ENCODE measurements around the gene ROR1. TPM values are rescaled to one million over a fixed set of nuclear protein-coding genes. Genes with fewer than 3 reads are reported as not detected.
A peak's percentile ranks its signal among the peaks of the same experiment; 100 is the strongest.

The ROR1 gene
- total RNA-seq (10 to 100 TPM; 10.6 to 32.5 (median 13.5) TPM), polyA plus RNA-seq (3.4 TPM)
- long read RNA-seq, donor 1, full-length matches to known transcripts = 4 of 13 reads
- long read RNA-seq, donor 1, partial matches to known transcripts = 4 of 13 reads
- long read RNA-seq, donor 1, other reads (novel, unspliced or antisense) = 5 of 13 reads
- long read RNA-seq, donor 2, partial matches to known transcripts = 2 of 2 reads
- long read RNA-seq, donor 2, other reads (novel, unspliced or antisense) = 0 of 2 reads
- long read RNA-seq, donor 3, full-length matches to known transcripts = 1 of 50 reads
- long read RNA-seq, donor 3, partial matches to known transcripts = 37 of 50 reads
- long read RNA-seq, donor 3, other reads (novel, unspliced or antisense) = 12 of 50 reads
- long read RNA-seq, donor 4, partial matches to known transcripts = 1 of 1 reads
- long read RNA-seq, donor 4, other reads (novel, unspliced or antisense) = 0 of 1 reads

GRCh38 chr1:63773815-63774616 is at the start of gene ROR1:
ROR1 (plus strand) TSS chr1:63774017.
- Histone ChIP-seq H3K27me3 (ENCODE audit: control insufficient read depth, insufficient read depth) (no peaks in the 10 kb centered on the region), H3K4me3 (ENCODE audit: low read length) (peak within 1 kb of the TSS; percentile 80), H3K4me1 (ENCODE audit: control insufficient read depth, insufficient read depth, low read length) (no peaks in the 10 kb centered on the region), H3K27ac (ENCODE audit: low read length) (peak within 1 kb of the TSS; percentile 74), H3K9me3 (ENCODE audit: control insufficient read depth, low read length) (no peaks in the 10 kb centered on the region)
- DNase-seq = peak; percentile 88 to 95 (median 94)
- intact Hi-C loops (cut with DNase I) = loop anchor here in 3 of 4 donors (10.0 kb wide), 3 partner anchors 79 to 361 kb away; no protein-coding TSS in a partner anchor
- under 1% methylated on average over 99 of the region's 99 CpGs for WGBS
- peak; percentile 98 for ATAC-seq

GRCh38 chr1:63724375-63724899 is 49.4 kb upstream of the ROR1 start:
- WGBS = 89% methylated on average over 3 of the region's 3 CpGs
- Histone ChIP-seq H3K4me1 (ENCODE audit: control insufficient read depth, insufficient read depth, low read length) (no peaks in the 10 kb centered on the region), H3K9me3 (ENCODE audit: control insufficient read depth, low read length) (no peaks in the 10 kb centered on the region), H3K27me3 (ENCODE audit: control insufficient read depth, insufficient read depth) (no peaks in the 10 kb centered on the region), H3K27ac (ENCODE audit: low read length) (no peak overlapping the region), H3K4me3 (ENCODE audit: low read length) (no peak overlapping the region)
- no peak for ATAC-seq
- no peak for DNase-seq
- intact Hi-C loops (cut with DNase I) = no loop called here

- ATAC-seq = no peak
- no peak overlapping the region for H3K27ac ChIP-seq (ENCODE audit: low read length)
- intact Hi-C loops (cut with DNase I) = no loop called here
- no peak overlapping the region for H3K4me3 ChIP-seq (ENCODE audit: low read length)
- no peaks in the 10 kb centered on the region for H3K9me3 ChIP-seq (ENCODE audit: control insufficient read depth, low read length)
- DNase-seq = no peak
- WGBS = 92% methylated on average over 8 of the region's 8 CpGs
- H3K4me1 ChIP-seq (ENCODE audit: control insufficient read depth, insufficient read depth, low read length) = no peaks in the 10 kb centered on the region
- no peaks in the 10 kb centered on the region for H3K27me3 ChIP-seq (ENCODE audit: control insufficient read depth, insufficient read depth)
These were observed 45.1 kb upstream of the ROR1 start for GRCh38 chr1:63728611-63729226.

- H3K27ac ChIP-seq (ENCODE audit: low read length) = no peak overlapping the region
- ATAC-seq (no peak), DNase-seq (no peak)
- no peak overlapping the region for H3K4me3 ChIP-seq (ENCODE audit: low read length)
- WGBS = 79% methylated on average over 5 of the region's 5 CpGs
- H3K4me1 ChIP-seq (ENCODE audit: control insufficient read depth, insufficient read depth, low read length) = no peaks in the 10 kb centered on the region
- H3K27me3 ChIP-seq (ENCODE audit: control insufficient read depth, insufficient read depth) = no peaks in the 10 kb centered on the region
- H3K9me3 ChIP-seq (ENCODE audit: control insufficient read depth, low read length) = no peaks in the 10 kb centered on the region
- intact Hi-C loops (cut with DNase I) = no loop called here
These were observed 44.6 kb upstream of the ROR1 start for GRCh38 chr1:63729227-63729620.

- Histone ChIP-seq H3K9me3 (ENCODE audit: control insufficient read depth, low read length) (no peaks in the 10 kb centered on the region), H3K27me3 (ENCODE audit: control insufficient read depth, insufficient read depth) (no peaks in the 10 kb centered on the region), H3K4me3 (ENCODE audit: low read length) (no peak overlapping the region), H3K27ac (ENCODE audit: low read length) (no peak overlapping the region), H3K4me1 (ENCODE audit: control insufficient read depth, insufficient read depth, low read length) (no peaks in the 10 kb centered on the region)
- intact Hi-C loops (cut with DNase I) = no loop called here
- no peak for ATAC-seq
- WGBS = 46% methylated on average over 4 of the region's 4 CpGs
- DNase-seq = no peak
These were observed 43.6 kb upstream of the ROR1 start for GRCh38 chr1:63730211-63730610.

- Histone ChIP-seq H3K4me1 (ENCODE audit: control insufficient read depth, insufficient read depth, low read length) (no peaks in the 10 kb centered on the region), H3K27me3 (ENCODE audit: control insufficient read depth, insufficient read depth) (no peaks in the 10 kb centered on the region), H3K4me3 (ENCODE audit: low read length) (no peak overlapping the region), H3K27ac (ENCODE audit: low read length) (no peak overlapping the region), H3K9me3 (ENCODE audit: control insufficient read depth, low read length) (no peaks in the 10 kb centered on the region)
- intact Hi-C loops (cut with DNase I) = no loop called here
- ATAC-seq (peak; percentile 40 to 61), DNase-seq (peak in 1 of 3 donors; percentile 56)
- 66% methylated on average over 9 of the region's 9 CpGs for WGBS
These were observed 42.4 kb upstream of the ROR1 start for GRCh38 chr1:63731117-63732043.

- 89% methylated on average over 1 of the region's 1 CpG for WGBS
These were observed 41.2 kb upstream of the ROR1 start for GRCh38 chr1:63732666-63733065.

GRCh38 chr1:63738772-63739171 is 35.0 kb upstream of the ROR1 start:
- intact Hi-C loops (cut with DNase I) = no loop called here
- DNase-seq (no peak), ATAC-seq (no peak)
- Histone ChIP-seq H3K27me3 (ENCODE audit: control insufficient read depth, insufficient read depth) (no peaks in the 10 kb centered on the region), H3K4me3 (ENCODE audit: low read length) (no peak overlapping the region), H3K4me1 (ENCODE audit: control insufficient read depth, insufficient read depth, low read length) (no peaks in the 10 kb centered on the region), H3K9me3 (ENCODE audit: control insufficient read depth, low read length) (no peaks in the 10 kb centered on the region), H3K27ac (ENCODE audit: low read length) (no peak overlapping the region)
- 80% methylated on average over 1 of the region's 1 CpG for WGBS

More at GRCh38 chr1:63732666-63733065, 41.2 kb upstream of the ROR1 start:
- ATAC-seq (peak in 1 of 2 donors; percentile 51), DNase-seq (no peak)
- H3K27ac ChIP-seq (ENCODE audit: low read length) = no peak overlapping the region
- H3K27me3 ChIP-seq (ENCODE audit: control insufficient read depth, insufficient read depth) = no peaks in the 10 kb centered on the region
- H3K4me1 ChIP-seq (ENCODE audit: control insufficient read depth, insufficient read depth, low read length) = no peaks in the 10 kb centered on the region
- no peak overlapping the region for H3K4me3 ChIP-seq (ENCODE audit: low read length)
- H3K9me3 ChIP-seq (ENCODE audit: control insufficient read depth, low read length) = no peaks in the 10 kb centered on the region
- intact Hi-C loops (cut with DNase I) = no loop called here

- no peaks in the 10 kb centered on the region for H3K4me1 ChIP-seq (ENCODE audit: control insufficient read depth, insufficient read depth, low read length)
- ATAC-seq (no peak), DNase-seq (no peak)
- WGBS = 84% methylated on average over 2 of the region's 2 CpGs
- intact Hi-C loops (cut with DNase I) = no loop called here
- no peak overlapping the region for H3K27ac ChIP-seq (ENCODE audit: low read length)
- H3K4me3 ChIP-seq (ENCODE audit: low read length) = no peak overlapping the region
- H3K27me3 ChIP-seq (ENCODE audit: control insufficient read depth, insufficient read depth) = no peaks in the 10 kb centered on the region
- H3K9me3 ChIP-seq (ENCODE audit: control insufficient read depth, low read length) = no peaks in the 10 kb centered on the region
These were observed 34.4 kb upstream of the ROR1 start for GRCh38 chr1:63739452-63739851.

- Histone ChIP-seq H3K4me1 (ENCODE audit: control insufficient read depth, insufficient read depth, low read length) (no peaks in the 10 kb centered on the region), H3K27ac (ENCODE audit: low read length) (no peak overlapping the region), H3K27me3 (ENCODE audit: control insufficient read depth, insufficient read depth) (no peaks in the 10 kb centered on the region), H3K4me3 (ENCODE audit: low read length) (no peak overlapping the region), H3K9me3 (ENCODE audit: control insufficient read depth, low read length) (no peaks in the 10 kb centered on the region)
- WGBS = 93% methylated on average over 2 of the region's 2 CpGs
- no peak for DNase-seq
- intact Hi-C loops (cut with DNase I) = no loop called here
- no peak for ATAC-seq
These were observed 33.4 kb upstream of the ROR1 start for GRCh38 chr1:63740432-63740831.
